Mesenchymal stem cell (in vitro differentiated cells and primary cell): ENCODE measurements around the gene MAP6.

Experiments
- DNase-seq: peaks from one replicate; pipeline ENCODE4 v3.0.0-alpha.2; 2013
- H2AFZ ChIP-seq: one replicate; pipeline ENCODE4 v1.6.1; 2013; ENCODE audit warnings: low read depth, mild to moderate bottlenecking, control low read depth, inconsistent platforms, low read length, moderate library complexity
- H2AK5ac ChIP-seq: 2 replicates; pipeline ENCODE4 v1.6.1; 2013; ENCODE audit warnings: low read length, moderate library complexity, mild to moderate bottlenecking, inconsistent platforms; ENCODE audit not compliant: severe bottlenecking
- H2BK120ac ChIP-seq: one replicate; pipeline ENCODE4 v1.6.1; 2013; ENCODE audit warnings: low read depth, mild to moderate bottlenecking, inconsistent platforms, low read length, moderate library complexity
- H2BK12ac ChIP-seq, 2 experiments: one replicate each; pipeline ENCODE4 v1.6.1; 2013; ENCODE audit warnings: inconsistent platforms in 2 of 2, low read length in 2 of 2, mild to moderate bottlenecking in 2 of 2, moderate library complexity in 2 of 2, control low read depth in 1 of 2
- H2BK15ac ChIP-seq: one replicate; pipeline ENCODE4 v1.6.1; 2013; ENCODE audit warnings: mild to moderate bottlenecking, low read depth, inconsistent platforms; ENCODE audit not compliant: poor library complexity, severe bottlenecking
- H2BK5ac ChIP-seq: 2 replicates; pipeline ENCODE4 v1.6.1; 2013; ENCODE audit warnings: low read depth, mild to moderate bottlenecking, low read length, control low read depth, inconsistent platforms; ENCODE audit not compliant: poor library complexity, severe bottlenecking
- H3K14ac ChIP-seq, 2 experiments: one replicate each; pipeline ENCODE4 v1.6.1; 2013; ENCODE audit warnings: inconsistent platforms in 2 of 2, low read length in 2 of 2, control low read depth in 1 of 2, mild to moderate bottlenecking in 1 of 2, moderate library complexity in 1 of 2
- H3K18ac ChIP-seq, 2 experiments: one replicate each; pipeline ENCODE4 v1.6.1; 2013; ENCODE audit warnings: inconsistent platforms in 2 of 2, low read length in 2 of 2, control low read depth in 1 of 2, low read depth in 1 of 2, mild to moderate bottlenecking in 1 of 2
- H3K23ac ChIP-seq, 2 experiments: one replicate each; pipeline ENCODE4 v1.6.1; 2013; ENCODE audit warnings: inconsistent platforms in 2 of 2, low read length in 2 of 2, mild to moderate bottlenecking in 2 of 2, moderate library complexity in 2 of 2, control low read depth in 1 of 2
- H3K27ac ChIP-seq: 2 replicates; pipeline ENCODE4 v1.5.1; 2013; ENCODE audit warnings: mild to moderate bottlenecking, moderate library complexity, low read length, control low read depth, inconsistent platforms; ENCODE audit not compliant: poor library complexity, severe bottlenecking
- H3K27me3 ChIP-seq, 2 experiments: 2 replicates each; pipeline versions ENCODE4 v1.6.1 to v1.7.0; 2013; ENCODE audit warnings: low read length in 2 of 2, mild to moderate bottlenecking in 2 of 2, moderate library complexity in 2 of 2, control low read depth in 1 of 2, inconsistent platforms in 1 of 2; ENCODE audit not compliant: control insufficient read depth in 1 of 2, insufficient read depth in 1 of 2
- H3K36me3 ChIP-seq, 2 experiments: 2 replicates each; pipeline versions ENCODE4 v1.6.1 to v1.7.0; 2013; ENCODE audit warnings: low read length in 2 of 2, control low read depth in 1 of 2, inconsistent platforms in 1 of 2, low read depth in 1 of 2, mild to moderate bottlenecking in 1 of 2; ENCODE audit not compliant: insufficient read depth in 2 of 2, control insufficient read depth in 1 of 2
- H3K4ac ChIP-seq, 2 experiments: one replicate each; pipeline ENCODE4 v1.6.1; 2013; ENCODE audit warnings: inconsistent platforms in 2 of 2, low read length in 2 of 2, mild to moderate bottlenecking in 2 of 2, moderate library complexity in 2 of 2, control low read depth in 1 of 2, low read depth in 1 of 2
- H3K4me1 ChIP-seq: 2 replicates; pipeline ENCODE4 v1.6.1; 2013; ENCODE audit warnings: low read depth, low read length, control low read depth; ENCODE audit not compliant: control insufficient read depth, insufficient read depth
- H3K4me2 ChIP-seq: 2 replicates; pipeline ENCODE4 v1.6.1; 2013; ENCODE audit warnings: low read length, mild to moderate bottlenecking, inconsistent platforms; ENCODE audit not compliant: poor library complexity, severe bottlenecking
- H3K4me3 ChIP-seq, 2 experiments: 2 replicates each; pipeline versions ENCODE4 v1.5.1 to v1.7.0; 2013; ENCODE audit warnings: low read length in 2 of 2, mild to moderate bottlenecking in 2 of 2, control low read depth in 1 of 2, low read depth in 1 of 2; ENCODE audit not compliant: insufficient read depth in 1 of 2
- H3K79me1 ChIP-seq: replicated peaks from 2 replicates; pipeline ENCODE4 v1.6.1; 2013; ENCODE audit warnings: mild to moderate bottlenecking, control low read depth, low read length, inconsistent platforms; ENCODE audit not compliant: poor library complexity, severe bottlenecking
- H3K9ac ChIP-seq: 2 replicates; pipeline ENCODE4 v1.7.0; 2013; ENCODE audit warnings: mild to moderate bottlenecking, low read length, moderate library complexity
- H3K9me3 ChIP-seq: 2 replicates; pipeline ENCODE4 v1.7.0; 2013; ENCODE audit warnings: mild to moderate bottlenecking, low read length; ENCODE audit not compliant: control insufficient read depth
- H4K8ac ChIP-seq: one replicate; pipeline ENCODE4 v1.6.1; 2013; ENCODE audit warnings: inconsistent platforms, mild to moderate bottlenecking, low read length, moderate library complexity
- H4K91ac ChIP-seq: one replicate; pipeline ENCODE4 v1.6.1; 2013; ENCODE audit warnings: mild to moderate bottlenecking, low read length, inconsistent platforms
- WGBS: methylation state at CpG from one replicate; pipeline ENCODE4 v1.1.7; 2013; ENCODE audit warnings: mixed read lengths; 5-methylcytosine and 5-hydroxymethylcytosine counted together

Gene MAP6

GRCh38 chr11:75700940-75701339, 32.1 kb upstream of the MAP6 start:
- Histone ChIP-seq H3K4me2 (no peak overlapping the region), H3K36me3 (no peaks in the 10 kb centered on the region), H2BK5ac (no peak overlapping the region), H3K14ac (no peak overlapping the region), H2AFZ (no peak overlapping the region), H3K18ac (no peak overlapping the region), H3K4me1 (no peaks in the 10 kb centered on the region), H3K79me1 (no peaks in the 10 kb centered on the region), H2BK15ac (no peak overlapping the region), H2AK5ac (no peak overlapping the region), H2BK120ac (no peak overlapping the region), H4K91ac (no peak overlapping the region), H3K27ac (no peak overlapping the region), H2BK12ac (no peak overlapping the region), H3K9me3 (no peaks in the 10 kb centered on the region), H3K27me3 (peaks cover 0 to 8% of the 10 kb centered on the region in 2 experiments), H3K23ac (no peak overlapping the region), H3K4me3 (no peak overlapping the region), H3K4ac (no peak overlapping the region), H4K8ac (no peak overlapping the region), H3K9ac (no peak overlapping the region)
- 83% methylated on average over 1 of the region's 2 CpGs for WGBS
- DNase-seq: no peak

- 76% methylated on average over 4 of the region's 4 CpGs for WGBS
These were observed 29.2 kb upstream of the MAP6 start for GRCh38 chr11:75697906-75698581.

GRCh38 chr11:75691804-75692203, 23.0 kb upstream of the MAP6 start:
- Histone ChIP-seq H4K8ac (no peak overlapping the region), H3K23ac (no peak overlapping the region), H3K79me1 (no peaks in the 10 kb centered on the region), H2AFZ (no peak overlapping the region), H2AK5ac (no peak overlapping the region), H3K18ac (no peak overlapping the region), H3K27ac (no peak overlapping the region), H3K4me2 (no peak overlapping the region), H3K4me3 (no peak overlapping the region), H3K4me1 (no peaks in the 10 kb centered on the region), H3K4ac (no peak overlapping the region), H2BK12ac (no peak overlapping the region), H3K36me3 (no peaks in the 10 kb centered on the region), H3K9ac (no peak overlapping the region), H3K27me3 (peaks cover 13 to 21% of the 10 kb centered on the region in 2 experiments), H2BK5ac (no peak overlapping the region), H4K91ac (no peak overlapping the region), H2BK120ac (no peak overlapping the region), H3K9me3 (peaks cover 2% of the 10 kb centered on the region), H3K14ac (no peak overlapping the region), H2BK15ac (no peak overlapping the region)
- DNase-seq: no peak
- WGBS: 41% methylated on average over 4 of the region's 4 CpGs

More at GRCh38 chr11:75697906-75698581, 29.2 kb upstream of the MAP6 start:
- no peak overlapping the region for H2AFZ ChIP-seq
- peaks cover 0 to 8% of the 10 kb centered on the region in 2 experiments for H3K27me3 ChIP-seq
- no peaks in the 10 kb centered on the region for H3K9me3 ChIP-seq
- no peak overlapping the region for H3K27ac ChIP-seq
- no peak for DNase-seq
- H2BK120ac ChIP-seq: no peak overlapping the region
- H2BK15ac ChIP-seq: no peak overlapping the region
- H3K4me1 ChIP-seq: no peaks in the 10 kb centered on the region
- no peak overlapping the region for H2BK12ac ChIP-seq
- H3K36me3 ChIP-seq: no peaks in the 10 kb centered on the region
- H3K9ac ChIP-seq: no peak overlapping the region
- no peak overlapping the region for H2BK5ac ChIP-seq
- no peak overlapping the region for H3K4ac ChIP-seq
- H3K4me2 ChIP-seq: no peak overlapping the region
- no peak overlapping the region for H3K18ac ChIP-seq
- H3K23ac ChIP-seq: no peak overlapping the region
- H3K14ac ChIP-seq: no peak overlapping the region
- no peak overlapping the region for H2AK5ac ChIP-seq
- no peak overlapping the region for H3K4me3 ChIP-seq
- no peak overlapping the region for H4K91ac ChIP-seq
- no peak overlapping the region for H4K8ac ChIP-seq
- H3K79me1 ChIP-seq: no peaks in the 10 kb centered on the region

- no peak overlapping the region for H2AK5ac ChIP-seq
- H3K27ac ChIP-seq: no peak overlapping the region
- H3K9ac ChIP-seq: no peak overlapping the region
- H4K8ac ChIP-seq: no peak overlapping the region
- no peak overlapping the region for H3K4me2 ChIP-seq
- no peaks in the 10 kb centered on the region for H3K79me1 ChIP-seq
- no peak overlapping the region for H3K14ac ChIP-seq
- H3K4ac ChIP-seq: no peak overlapping the region
- WGBS: 74% methylated on average over 3 of the region's 3 CpGs
- no peak overlapping the region for H2BK12ac ChIP-seq
- H3K36me3 ChIP-seq: no peaks in the 10 kb centered on the region
- no peak overlapping the region for H2AFZ ChIP-seq
- H3K23ac ChIP-seq: no peak overlapping the region
- no peak for DNase-seq
- H3K18ac ChIP-seq: no peak overlapping the region
- peaks cover 17 to 22% of the 10 kb centered on the region in 2 experiments for H3K27me3 ChIP-seq
- H3K4me1 ChIP-seq: no peaks in the 10 kb centered on the region
- no peak overlapping the region for H4K91ac ChIP-seq
- H2BK5ac ChIP-seq: no peak overlapping the region
- peaks cover 13% of the 10 kb centered on the region for H3K9me3 ChIP-seq
- no peak overlapping the region for H2BK15ac ChIP-seq
- no peak overlapping the region for H3K4me3 ChIP-seq
- no peak overlapping the region for H2BK120ac ChIP-seq
These were observed 21.2 kb upstream of the MAP6 start for GRCh38 chr11:75689863-75690609.
